Colonic mucosa (tissue), 4 donors: ENCODE results near the gene BFSP2. TPM values are rescaled to one million over a fixed set of nuclear protein-coding genes. Genes with fewer than 3 reads are reported as not detected.

Source experiments
- DNase-seq: peaks from one replicate; pipeline ENCODE4 v3.0.0-alpha.2; 2020
- H3K27ac ChIP-seq: fragments of 200-600 bp; one replicate; pipeline ENCODE4 v1.8.0; 2021
- H3K27me3 ChIP-seq: fragments of 200-600 bp; one replicate; pipeline ENCODE4 v1.8.0; 2021
- H3K36me3 ChIP-seq: fragments of 200-600 bp; one replicate; pipeline ENCODE4 v1.8.0; 2021
- H3K4me1 ChIP-seq: fragments of 200-600 bp; one replicate; pipeline ENCODE4 v1.8.0; 2021; ENCODE audit warnings: mild to moderate bottlenecking
- H3K4me3 ChIP-seq: fragments of 200-600 bp; one replicate; pipeline ENCODE4 v1.8.0; 2021
- H3K9ac ChIP-seq, 2 donors: one replicate each; pipeline ENCODE4 v1.7.0; 2013; ENCODE audit warnings: control low read depth in 2 of 2, low read depth in 2 of 2, low read length in 2 of 2
- H3K9me3 ChIP-seq: fragments of 200-600 bp; one replicate; pipeline ENCODE4 v1.8.0; 2021
- CTCF ChIP-seq: fragments of 200-600 bp; IDR thresholded peaks from one replicate; pipeline ENCODE4 v1.8.0; 2022; ENCODE audit warnings: antibody characterized with exemption, mild to moderate bottlenecking
- intact Hi-C: fragments of 100-400 bp; cut with DNase I; formaldehyde crosslinking; loops from one replicate; pipeline ENCODE4 v1.14.1; 2022
- total RNA-seq, 2 donors: library from RNA; stranded (reverse); fragmentation: NEBNext Ultra II Directional in 1 of 2; extraction: Animal tissue kit (Norgen Biotek cat#: 25700) in 1 of 2; gene quantifications; one replicate each; pipeline ENCODE4 v1.2.1, GENCODE V29; 2021
- donor health status: healthy.
- donor health status: DM: no; HTN: no; CAD: no.
- donor health status: DM: no; HTN: no; CAD: no.

BFSP2 gene
- total RNA-seq, 2 donors from 2014 or later = 0.64 TPM; not detected in 1

DNA sequence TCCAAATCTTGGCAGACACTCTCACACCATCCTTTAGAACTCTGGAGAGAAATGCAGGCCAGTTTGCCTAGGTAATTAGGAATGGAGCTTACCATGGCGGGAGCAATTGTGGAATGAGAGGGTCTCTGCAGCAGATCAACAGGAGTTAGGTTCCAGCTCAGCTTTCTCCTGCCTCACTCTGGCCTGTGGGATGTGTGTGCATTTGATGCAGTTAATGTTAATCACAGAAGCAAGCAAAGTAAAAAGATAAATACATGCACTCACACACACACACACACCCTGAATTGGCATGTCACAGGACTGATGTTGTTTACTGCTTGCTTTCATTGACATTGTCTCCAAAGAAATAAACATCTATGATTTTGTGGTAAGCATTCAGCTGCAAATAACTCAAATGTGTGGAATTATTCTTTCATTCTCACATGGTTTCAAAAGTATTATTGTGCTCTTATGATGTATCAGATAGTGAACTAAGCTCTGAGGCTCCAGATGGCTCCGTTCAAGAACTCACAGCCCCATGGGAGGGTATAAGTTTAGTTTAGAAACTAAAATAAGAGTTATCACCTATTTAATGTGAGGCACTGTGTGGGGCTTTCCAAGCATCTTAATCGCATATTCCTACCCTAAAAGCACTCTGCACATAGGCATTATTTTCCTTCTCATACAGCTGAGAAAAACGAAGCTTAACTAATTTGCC, 31.3 kb upstream of the BFSP2 start:
- Histone ChIP-seq H3K27me3 (no peaks in the 10 kb centered on the region), H3K9me3 (no peaks in the 10 kb centered on the region), H3K36me3 (no peaks in the 10 kb centered on the region), H3K4me3 (no peak overlapping the region), H3K4me1 (no peaks in the 10 kb centered on the region), H3K27ac (no peak overlapping the region), H3K9ac (no peak overlapping the region)
- DNase-seq = no peak
- intact Hi-C loops = no loop called here
- TF ChIP-seq CTCF = no peak

DNA sequence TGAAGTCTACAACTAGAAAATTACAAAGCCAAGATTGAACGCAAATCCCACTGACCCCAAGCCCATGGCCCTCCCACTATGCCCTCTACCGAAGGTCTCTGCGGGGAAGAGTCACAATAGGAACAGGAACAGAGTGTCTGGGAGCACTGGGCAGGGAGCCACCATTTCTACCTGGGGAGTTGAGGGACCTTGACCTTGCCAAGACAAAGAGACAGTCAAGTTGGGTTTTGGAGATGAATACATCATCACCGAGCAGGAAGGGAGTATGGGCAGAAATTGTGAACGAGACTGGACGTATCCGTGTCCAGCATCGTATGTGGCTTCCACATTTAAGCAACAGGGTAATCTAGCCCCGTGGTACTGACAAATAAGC, 30.8 kb upstream of the BFSP2 start:
- Histone ChIP-seq H3K36me3 (no peaks in the 10 kb centered on the region), H3K4me3 (no peak overlapping the region), H3K9me3 (no peaks in the 10 kb centered on the region), H3K9ac (no peak overlapping the region), H3K4me1 (no peaks in the 10 kb centered on the region), H3K27me3 (no peaks in the 10 kb centered on the region), H3K27ac (no peak overlapping the region)
- TF ChIP-seq CTCF = no peak
- intact Hi-C loops = no loop called here
- DNase-seq = no peak

DNA sequence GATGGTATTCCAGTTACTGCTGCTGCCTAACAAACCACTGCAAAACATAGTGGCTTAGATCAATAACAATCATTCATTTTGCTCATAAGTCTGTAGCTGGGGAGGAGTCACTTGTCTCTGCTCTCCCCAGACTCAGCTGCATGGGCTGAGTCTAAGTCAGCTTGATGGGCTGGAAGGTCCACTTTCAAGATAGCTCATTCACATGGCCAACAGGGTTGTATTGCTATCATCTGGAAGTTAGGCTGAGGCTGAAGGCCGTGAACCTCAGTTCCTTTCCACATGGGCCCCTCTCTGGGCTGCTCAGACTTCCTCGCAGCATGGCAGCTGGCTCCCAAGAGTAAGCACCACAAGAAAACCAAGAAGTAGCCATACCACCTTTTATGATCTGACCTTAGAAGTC, 28.7 kb upstream of the BFSP2 start:
- no peaks in the 10 kb centered on the region for H3K27me3 ChIP-seq
- intact Hi-C loops = no loop called here
- H3K27ac ChIP-seq = no peak overlapping the region
- no peak overlapping the region for H3K4me3 ChIP-seq
- no peak for DNase-seq
- no peaks in the 10 kb centered on the region for H3K36me3 ChIP-seq
- no peak overlapping the region for H3K9ac ChIP-seq
- no peaks in the 10 kb centered on the region for H3K4me1 ChIP-seq
- H3K9me3 ChIP-seq = no peaks in the 10 kb centered on the region
- no peak for TF ChIP-seq CTCF

- Histone ChIP-seq H3K27me3 (no peaks in the 10 kb centered on the region), H3K4me1 (no peaks in the 10 kb centered on the region), H3K9me3 (no peaks in the 10 kb centered on the region), H3K36me3 (no peaks in the 10 kb centered on the region), H3K9ac (no peak overlapping the region), H3K27ac (no peak overlapping the region), H3K4me3 (no peak overlapping the region)
- no peak for TF ChIP-seq CTCF
- no peak for DNase-seq
- intact Hi-C loops = no loop called here
Measured at GRCh38 chr3:133371676-133372075, 28.2 kb upstream of the BFSP2 start.

- no peak overlapping the region for H3K9ac ChIP-seq
- no peaks in the 10 kb centered on the region for H3K36me3 ChIP-seq
- no peak overlapping the region for H3K4me3 ChIP-seq
- H3K4me1 ChIP-seq = no peaks in the 10 kb centered on the region
- intact Hi-C loops = loop anchor here (5.0 kb wide), 1 partner anchor 333 kb away; no protein-coding TSS in a partner anchor
- H3K27ac ChIP-seq = no peak overlapping the region
- TF ChIP-seq CTCF = no peak
- H3K9me3 ChIP-seq = no peaks in the 10 kb centered on the region
- no peaks in the 10 kb centered on the region for H3K27me3 ChIP-seq
- no peak for DNase-seq
Measured at GRCh38 chr3:133374708-133375402, 25.0 kb upstream of the BFSP2 start.
